WERI-Rb-1 (cell line): ENCODE data around the gene TGDS.
A peak's percentile ranks its signal among the peaks of the same experiment; 100 is the strongest.

Experiments
- DNase-seq: peaks from one replicate; pipeline ENCODE4 v3.0.0-alpha.2; 2020
- H3K27ac ChIP-seq: fragments of 250-450 bp; sonication (Bioruptor Pico); 2 replicates; pipeline ENCODE4 v1.5.1; 2020; ENCODE audit warnings: mild to moderate bottlenecking, moderate library complexity
- H3K27me3 ChIP-seq: fragments of 250-450 bp; sonication (Bioruptor Pico); 2 replicates; pipeline ENCODE4 v1.5.1; 2021; ENCODE audit warnings: mild to moderate bottlenecking, low read depth, moderate library complexity; ENCODE audit not compliant: insufficient read depth, severe bottlenecking
- H3K36me3 ChIP-seq: fragments of 250-450 bp; sonication (Bioruptor Pico); 2 replicates; pipeline ENCODE4 v1.5.1; 2020; ENCODE audit warnings: mild to moderate bottlenecking, moderate library complexity
- H3K4me3 ChIP-seq: 2 replicates; pipeline ENCODE4 v1.5.1; 2011; ENCODE audit warnings: low read depth, mild to moderate bottlenecking, control low read depth, low read length
- H3K9me3 ChIP-seq: fragments of 250-450 bp; sonication (Bioruptor Pico); 2 replicates; pipeline ENCODE4 v1.5.1; 2021; ENCODE audit warnings: mild to moderate bottlenecking, moderate library complexity; ENCODE audit not compliant: severe bottlenecking
- TF ChIP-seq, protein P1 (sequence below): IDR thresholded peaks from 2 replicates; pipeline ENCODE4 v1.5.1; 2011; ENCODE audit warnings: low read depth, mild to moderate bottlenecking, control low read depth, inconsistent platforms, low read length

Gene TGDS

DNA sequence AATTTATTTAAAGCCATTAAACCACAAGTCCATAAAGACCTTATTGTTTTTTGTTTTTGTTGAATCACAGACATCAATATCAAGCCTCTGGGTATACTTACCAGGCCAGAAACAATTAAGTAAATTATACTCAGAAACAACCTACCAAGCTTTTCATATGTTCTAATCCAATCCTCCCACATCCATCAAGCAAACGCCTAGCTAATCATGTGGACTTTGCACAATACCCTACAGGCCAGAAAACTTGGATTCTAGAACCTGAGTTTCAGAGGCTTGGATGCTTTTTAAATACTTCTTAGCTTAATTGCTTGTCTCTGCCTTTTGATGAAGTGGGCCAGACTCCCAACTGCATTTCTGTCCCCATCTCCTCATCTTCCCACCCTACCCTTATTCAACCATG lies 39.9 kb downstream of the TGDS start:
- Histone ChIP-seq H3K4me3 (no peak overlapping the region), H3K9me3 (no peaks in the 10 kb centered on the region), H3K27me3 (no peaks in the 10 kb centered on the region), H3K27ac (peak overlapping the region; percentile 79), H3K36me3 (no peaks in the 10 kb centered on the region)
- TF ChIP-seq, protein P1, sequence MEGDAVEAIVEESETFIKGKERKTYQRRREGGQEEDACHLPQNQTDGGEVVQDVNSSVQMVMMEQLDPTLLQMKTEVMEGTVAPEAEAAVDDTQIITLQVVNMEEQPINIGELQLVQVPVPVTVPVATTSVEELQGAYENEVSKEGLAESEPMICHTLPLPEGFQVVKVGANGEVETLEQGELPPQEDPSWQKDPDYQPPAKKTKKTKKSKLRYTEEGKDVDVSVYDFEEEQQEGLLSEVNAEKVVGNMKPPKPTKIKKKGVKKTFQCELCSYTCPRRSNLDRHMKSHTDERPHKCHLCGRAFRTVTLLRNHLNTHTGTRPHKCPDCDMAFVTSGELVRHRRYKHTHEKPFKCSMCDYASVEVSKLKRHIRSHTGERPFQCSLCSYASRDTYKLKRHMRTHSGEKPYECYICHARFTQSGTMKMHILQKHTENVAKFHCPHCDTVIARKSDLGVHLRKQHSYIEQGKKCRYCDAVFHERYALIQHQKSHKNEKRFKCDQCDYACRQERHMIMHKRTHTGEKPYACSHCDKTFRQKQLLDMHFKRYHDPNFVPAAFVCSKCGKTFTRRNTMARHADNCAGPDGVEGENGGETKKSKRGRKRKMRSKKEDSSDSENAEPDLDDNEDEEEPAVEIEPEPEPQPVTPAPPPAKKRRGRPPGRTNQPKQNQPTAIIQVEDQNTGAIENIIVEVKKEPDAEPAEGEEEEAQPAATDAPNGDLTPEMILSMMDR, result no peak
- DNase-seq, result peak; percentile 54

DNA sequence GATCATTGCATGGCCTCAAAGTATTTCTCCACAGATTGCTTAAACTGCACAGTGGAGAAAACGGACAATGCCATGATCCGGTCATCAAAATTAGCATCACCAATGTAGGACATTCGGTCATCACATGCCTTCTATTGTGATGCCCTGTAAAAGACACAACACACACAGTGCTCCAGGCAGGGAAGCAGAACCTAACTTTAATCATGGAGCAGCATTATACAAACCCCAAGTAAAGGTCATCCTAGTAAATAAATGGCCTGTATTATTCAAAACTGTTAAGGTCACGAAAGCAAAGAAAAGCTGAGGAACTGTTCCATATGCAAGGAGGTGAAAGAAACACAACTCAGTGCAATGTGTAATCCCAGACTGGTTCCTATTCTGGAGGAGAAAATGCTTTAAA lies 42.2 kb downstream of the TGDS start:
- TF ChIP-seq, protein P1, result no peak
- no peak overlapping the region for H3K4me3 ChIP-seq
- H3K9me3 ChIP-seq, result no peaks in the 10 kb centered on the region
- no peak for DNase-seq
- H3K27me3 ChIP-seq, result no peaks in the 10 kb centered on the region
- H3K36me3 ChIP-seq, result no peaks in the 10 kb centered on the region
- no peak overlapping the region for H3K27ac ChIP-seq

DNA sequence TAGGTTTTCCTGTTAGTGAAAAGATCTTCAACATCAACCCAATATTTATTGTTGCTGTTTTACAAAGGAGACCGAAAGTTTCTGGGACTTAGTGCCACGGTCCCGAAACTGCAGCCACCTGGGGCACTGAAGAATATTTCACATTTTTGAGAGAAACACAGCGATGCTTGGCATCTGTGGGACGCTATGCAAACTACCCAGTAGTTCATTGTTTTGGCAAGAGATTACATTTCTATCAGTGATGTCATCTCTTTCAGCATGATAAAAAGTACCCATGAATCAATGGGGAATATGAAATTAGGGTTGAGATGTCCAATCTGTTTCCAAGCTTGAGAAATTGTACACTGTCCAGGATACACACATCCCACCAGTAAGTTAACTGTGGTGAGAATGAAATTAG lies 43.9 kb downstream of the TGDS start:
- H3K4me3 ChIP-seq, result no peak overlapping the region
- DNase-seq, result no peak
- H3K27ac ChIP-seq, result no peak overlapping the region
- H3K9me3 ChIP-seq, result no peaks in the 10 kb centered on the region
- TF ChIP-seq, protein P1, result no peak
- no peaks in the 10 kb centered on the region for H3K27me3 ChIP-seq
- H3K36me3 ChIP-seq, result no peaks in the 10 kb centered on the region

DNA sequence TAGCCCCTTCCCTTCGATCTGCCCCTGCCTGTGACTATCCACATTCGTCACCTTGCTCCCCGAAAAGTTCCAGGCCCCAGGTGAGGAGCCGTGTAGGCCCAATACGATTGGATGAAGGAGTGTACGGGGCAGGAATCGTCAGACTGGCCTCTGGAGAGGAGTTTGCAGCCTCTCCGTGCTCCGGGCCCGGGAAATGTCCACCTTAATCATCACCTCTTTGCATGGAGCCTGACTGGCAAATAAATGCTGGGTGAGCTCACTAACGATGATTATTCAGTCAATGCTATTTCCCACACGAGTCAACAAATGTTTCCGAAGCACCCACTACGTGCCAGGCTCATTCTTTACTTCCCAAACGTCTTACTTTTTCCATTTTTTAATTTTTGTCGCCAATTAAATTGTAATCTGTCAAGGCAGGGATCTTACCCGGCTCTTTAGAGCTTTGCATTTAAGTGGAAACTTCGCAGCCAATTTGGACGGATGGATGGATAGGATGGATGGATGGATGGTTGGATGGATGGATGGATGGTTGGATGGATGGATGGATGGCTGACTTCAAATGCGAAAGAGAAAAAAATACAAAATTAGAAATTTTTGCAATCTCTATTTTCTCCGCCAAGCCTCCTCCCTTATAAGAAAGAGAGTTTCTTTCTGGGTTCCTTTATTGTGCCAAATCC lies 45.8 kb downstream of the TGDS start:
- TF ChIP-seq, protein P1, result no peak
- no peaks in the 10 kb centered on the region for H3K27me3 ChIP-seq
- DNase-seq, result no peak
- H3K4me3 ChIP-seq, result peak overlapping the region; percentile 72
- no peaks in the 10 kb centered on the region for H3K36me3 ChIP-seq
- peaks cover 2% of the 10 kb centered on the region for H3K9me3 ChIP-seq
- H3K27ac ChIP-seq, result peak overlapping the region; percentile 89

DNA sequence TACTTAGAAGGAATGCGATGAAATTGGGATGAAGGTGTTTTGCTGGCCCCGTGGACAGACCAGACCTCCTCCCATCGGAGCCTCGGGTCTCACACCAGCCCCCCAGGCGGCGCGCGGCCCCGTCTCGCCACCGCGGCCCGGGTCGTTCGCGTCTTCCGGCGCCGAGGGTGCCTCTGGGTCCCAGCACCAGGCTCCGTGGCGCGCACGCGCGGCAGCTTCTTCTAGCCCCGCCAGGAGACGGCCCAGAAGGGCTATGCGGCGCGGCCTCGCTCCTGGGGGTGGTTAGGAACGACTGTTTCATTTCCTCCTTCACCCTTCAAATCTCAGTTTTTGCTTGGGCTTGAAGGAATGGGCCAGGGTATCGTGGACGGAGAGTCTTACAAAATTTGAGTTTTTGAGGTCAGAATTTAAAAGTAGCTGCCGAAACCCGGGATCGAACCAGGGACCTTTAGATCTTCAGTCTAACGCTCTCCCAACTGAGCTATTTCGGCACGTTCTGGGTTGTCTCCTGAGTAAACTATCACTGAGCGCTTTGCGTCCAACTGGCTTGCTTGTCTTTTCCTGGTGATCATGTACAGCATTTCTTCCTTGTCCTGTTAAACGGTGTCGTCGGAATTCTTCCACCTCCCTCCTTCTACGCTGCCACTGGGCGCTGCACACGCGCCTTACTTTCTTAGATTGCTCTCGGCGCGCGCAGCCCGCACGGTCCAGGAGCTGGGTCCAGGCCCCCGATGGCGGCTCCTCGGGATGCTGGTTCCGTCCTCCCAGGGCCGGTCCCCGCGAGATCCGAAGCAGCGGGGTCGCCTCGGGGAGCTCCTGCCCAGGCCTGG lies 46.5 kb downstream of the TGDS start:
- Histone ChIP-seq H3K9me3 (peaks cover 7% of the 10 kb centered on the region), H3K27ac (peak overlapping the region; percentile 89), H3K4me3 (peak overlapping the region; percentile 72), H3K36me3 (no peaks in the 10 kb centered on the region), H3K27me3 (no peaks in the 10 kb centered on the region)
- peak; percentile 99 for DNase-seq
- TF ChIP-seq, protein P1, result no peak
